Naive thymus-derived CD4-positive, alpha-beta T cell (primary cell): ENCODE results near the gene HEXIM2. TPM values are rescaled to one million over a fixed set of nuclear protein-coding genes. Genes with fewer than 3 reads are reported as not detected.

Experiments
- ATAC-seq: fragments of 150-1000 bp; cut with Tn5 transposase; 2 replicates; pipeline ENCODE4 v1.10.0; 2021; ENCODE audit warnings: mild to moderate bottlenecking, moderate library complexity
- CTCF ChIA-PET: fragments of 350-600 bp; sonication (Branson Sonifier 250); formaldehyde crosslinking; loops from one replicate; lab custom pipeline; 2021; ENCODE audit warnings: antibody characterized with exemption; lab: Charles Lee
- POLR2A ChIA-PET: fragments of 350-600 bp; sonication (Branson Sonifier 250); formaldehyde crosslinking; loops from one replicate; lab custom pipeline; 2021; ENCODE audit warnings: antibody characterized with exemption, inconsistent platforms; lab: Charles Lee
- DNase-seq, 9 donors: peaks; one replicate each; pipeline versions ENCODE4 v3.0.0 to v3.0.0-alpha.2; 2020 to 2022; ENCODE audit warnings: mixed read lengths in 1 of 9
- H3K27ac ChIP-seq: one replicate; pipeline ENCODE4 v1.7.0; 2013; ENCODE audit warnings: mild to moderate bottlenecking, low read depth, low read length, moderate library complexity
- H3K27me3 ChIP-seq, 2 donors: one replicate each; pipeline ENCODE4 v1.7.0; 2013; ENCODE audit warnings: low read length in 2 of 2, mild to moderate bottlenecking in 2 of 2, moderate library complexity in 2 of 2; ENCODE audit not compliant: control insufficient read depth in 2 of 2, insufficient read depth in 2 of 2
- H3K36me3 ChIP-seq, 3 experiments: 1 replicate in 2 of 3; 2 replicates in 1 of 3; pipeline ENCODE4 v1.7.0; 2013; ENCODE audit warnings: low read length in 3 of 3, mild to moderate bottlenecking in 3 of 3, moderate library complexity in 1 of 3; ENCODE audit not compliant: insufficient read depth in 3 of 3, control insufficient read depth in 2 of 3
- H3K4me1 ChIP-seq, 2 donors: one replicate each; pipeline ENCODE4 v1.7.0; 2013; ENCODE audit warnings: low read length in 2 of 2, mild to moderate bottlenecking in 2 of 2, moderate library complexity in 1 of 2; ENCODE audit not compliant: control insufficient read depth in 2 of 2, insufficient read depth in 2 of 2
- H3K4me3 ChIP-seq: 2 replicates; pipeline ENCODE4 v1.7.0; 2013; ENCODE audit warnings: mild to moderate bottlenecking, low read length
- H3K9me3 ChIP-seq, 3 experiments: 1 replicate in 2 of 3; 2 replicates in 1 of 3; pipeline ENCODE4 v1.7.0; 2013; ENCODE audit warnings: low read length in 3 of 3; ENCODE audit not compliant: control insufficient read depth in 2 of 3
- H3K27ac Mint-ChIP-seq, 9 donors: one replicate each; pipeline ENCODE4 v1.8.0; 2020 to 2022; ENCODE audit warnings: mixed read lengths in 9 of 9, mild to moderate bottlenecking in 8 of 9, moderate library complexity in 5 of 9, inconsistent platforms in 2 of 9
- H3K27me3 Mint-ChIP-seq, 5 donors: one replicate each; pipeline ENCODE4 v1.8.0; 2021 to 2022; ENCODE audit warnings: mixed read lengths in 5 of 5, mild to moderate bottlenecking in 1 of 5
- H3K36me3 Mint-ChIP-seq, 5 donors: one replicate each; pipeline ENCODE4 v1.8.0; 2020 to 2022; ENCODE audit warnings: mixed read lengths in 5 of 5, mild to moderate bottlenecking in 3 of 5, inconsistent platforms in 1 of 5
- H3K4me1 Mint-ChIP-seq, 7 donors: one replicate each; pipeline ENCODE4 v1.8.0; 2020 to 2022; ENCODE audit warnings: mixed read lengths in 7 of 7, mild to moderate bottlenecking in 3 of 7, inconsistent platforms in 1 of 7
- H3K4me3 Mint-ChIP-seq, 10 donors: one replicate each; pipeline ENCODE4 v1.8.0; 2020 to 2022; ENCODE audit warnings: mild to moderate bottlenecking in 10 of 10, mixed read lengths in 10 of 10, moderate library complexity in 6 of 10, inconsistent platforms in 2 of 10
- H3K9me3 Mint-ChIP-seq, 11 donors: one replicate each; pipeline ENCODE4 v1.8.0; 2020 to 2022; ENCODE audit warnings: mixed read lengths in 11 of 11, mild to moderate bottlenecking in 4 of 11, inconsistent platforms in 1 of 11, moderate library complexity in 1 of 11
- intact Hi-C, 2 donors: fragments of 100-400 bp; cut with micrococcal nuclease; formaldehyde crosslinking; loops; one replicate each; pipeline ENCODE4 v1.15.1; 2023
- polyA plus RNA-seq, 2 donors: library from polyadenylated mRNA; unstranded; fragments of 300-500 nt; fragmentation: Illumina TruSeq; gene quantifications; one replicate each; pipeline ENCODE4 v1.2.3, GENCODE V29; 2021
- total RNA-seq, 6 experiments: library from RNA in 5 of 6; stranded (reverse) in 5 of 6; gene quantifications; 1 replicate in 5 of 6; 2 replicates in 1 of 6; pipeline ENCODE4 v1.2.3 and lab custom pipeline; 2021 to 2026

Gene HEXIM2
- total and polyA plus RNA-seq, 7 experiments from 2014 or later = 2.2 to 8.2 (median 3.2) TPM

GRCh38 chr17:45189009-45189408, 27.3 kb downstream of the HEXIM2 start:
- ATAC-seq (no peak), DNase-seq (no peak)
- Histone ChIP-seq H3K4me3 (no peak overlapping the region), H3K27ac (no peak overlapping the region), H3K4me1 (no peaks in the 10 kb centered on the region), H3K27me3 (no peaks in the 10 kb centered on the region), H3K9me3 (no peaks in the 10 kb centered on the region), H3K36me3 (no peaks in the 10 kb centered on the region)
- POLR2A ChIA-PET = no interaction called here
- Mint-ChIP-seq H3K9me3 (no peaks in the 10 kb centered on the region), H3K27me3 (no peaks in the 10 kb centered on the region), H3K36me3 (no peaks in the 10 kb centered on the region), H3K27ac (no peak overlapping the region), H3K4me1 (no peaks in the 10 kb centered on the region), H3K4me3 (no peak overlapping the region)
- intact Hi-C loops = no loop called here
- CTCF ChIA-PET = interaction anchor here (0.7 to 1.6 kb wide), 3 partner anchors 8 to 53 kb away, joined by 3 to 9 read pairs (median 3); partner anchors contain the start of gene ACBD4

- no peaks in the 10 kb centered on the region for H3K36me3 ChIP-seq
- H3K4me3 ChIP-seq = no peak overlapping the region
- Mint-ChIP-seq H3K4me1 (no peaks in the 10 kb centered on the region), H3K36me3 (peaks cover 0 to 1% (median 0%) of the 10 kb centered on the region in 5 donors), H3K9me3 (peaks cover 0 to 3% (median 0%) of the 10 kb centered on the region in 11 donors), H3K4me3 (no peak overlapping the region), H3K27ac (peak overlapping the region in 1 of 9 donors; percentile 33), H3K27me3 (no peaks in the 10 kb centered on the region)
- ChIA-PET POLR2A (interaction anchor here (0.6 to 1.2 kb wide), 2 partner anchors 25 to 29 kb away, joined by 3 to 5 read pairs; partner anchors contain the start of gene HEXIM2), CTCF (interaction anchor here (0.5 to 1.3 kb wide), 6 partner anchors 11 to 277 kb away, joined by 3 to 9 read pairs (median 4); partner anchors contain the start of gene ACBD4)
- ATAC-seq (no peak), DNase-seq (no peak)
- H3K9me3 ChIP-seq = no peaks in the 10 kb centered on the region
- no peaks in the 10 kb centered on the region for H3K4me1 ChIP-seq
- no peaks in the 10 kb centered on the region for H3K27me3 ChIP-seq
- intact Hi-C loops = no loop called here
- H3K27ac ChIP-seq = no peak overlapping the region
These were observed 29.0 kb downstream of the HEXIM2 start for GRCh38 chr17:45190503-45191255.

GRCh38 chr17:45195424-45195823, 33.7 kb downstream of the HEXIM2 start:
- ChIA-PET CTCF (interaction anchor here (1.4 to 5.1 kb wide), 2 partner anchors 43 to 60 kb away, joined by 5 to 82 read pairs; partner anchors contain the start of gene ACBD4), POLR2A (interaction anchor here (1.0 to 2.2 kb wide), 4 partner anchors 15 to 46 kb away, joined by 6 to 17 read pairs (median 7); partner anchors contain the start of genes HEXIM1 and HEXIM2)
- Histone ChIP-seq H3K27ac (no peak overlapping the region), H3K27me3 (no peaks in the 10 kb centered on the region), H3K36me3 (no peaks in the 10 kb centered on the region), H3K4me1 (peaks cover 0 to 5% of the 10 kb centered on the region in 2 donors), H3K4me3 (no peak overlapping the region), H3K9me3 (no peaks in the 10 kb centered on the region)
- peaks cover 0 to 1% (median 0%) of the 10 kb centered on the region in 5 donors for H3K36me3 Mint-ChIP-seq
- intact Hi-C loops = loop anchor here in 1 of 2 donors (5.0 kb wide), 1 partner anchor 418 kb away; no protein-coding TSS in a partner anchor
- H3K9me3 Mint-ChIP-seq = peaks cover 0 to 3% (median 0%) of the 10 kb centered on the region in 11 donors
- ATAC-seq (no peak), DNase-seq (no peak)
- H3K4me1 Mint-ChIP-seq = peaks cover 0 to 9% (median 2%) of the 10 kb centered on the region in 7 donors
- H3K27me3 Mint-ChIP-seq = no peaks in the 10 kb centered on the region
- H3K4me3 Mint-ChIP-seq = no peak overlapping the region
- no peak overlapping the region for H3K27ac Mint-ChIP-seq

DNA sequence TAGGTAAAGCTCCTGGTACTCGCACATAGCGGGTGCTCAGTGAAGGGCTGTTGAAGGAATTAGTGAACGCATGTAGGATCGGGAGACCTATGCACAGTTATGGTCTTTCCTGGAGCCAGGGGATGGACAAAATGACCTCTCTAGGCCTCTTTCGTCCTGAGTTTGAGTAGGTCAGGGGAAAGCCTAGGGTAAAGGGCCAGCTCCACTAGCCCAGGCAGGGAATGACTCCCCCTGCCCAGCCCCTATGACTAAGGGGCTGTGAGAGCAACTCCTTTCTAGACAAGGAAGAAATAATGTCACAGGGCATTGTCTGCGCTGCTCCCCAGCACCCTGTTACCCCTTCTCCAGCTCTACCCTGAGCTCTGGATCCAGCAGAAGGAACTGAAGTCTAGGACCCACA, 35.4 kb downstream of the HEXIM2 start:
- no peak overlapping the region for H3K4me3 Mint-ChIP-seq
- Histone ChIP-seq H3K4me1 (peaks cover 0 to 5% of the 10 kb centered on the region in 2 donors), H3K36me3 (no peaks in the 10 kb centered on the region), H3K27ac (no peak overlapping the region), H3K27me3 (no peaks in the 10 kb centered on the region), H3K4me3 (no peak overlapping the region), H3K9me3 (no peaks in the 10 kb centered on the region)
- POLR2A ChIA-PET = interaction anchor here (1.0 to 3.1 kb wide), 9 partner anchors 24 to 66 kb away, joined by 3 to 44 read pairs (median 7); partner anchors contain the start of genes ACBD4, FMNL1, HEXIM1 and HEXIM2
- intact Hi-C loops = loop anchor here (1.0 to 5.0 kb wide), 5 partner anchors 24 to 420 kb away; partner anchors contain the start of genes ACBD4 (in 2 of the 2) and HEXIM1 (in 2 of the 2)
- ATAC-seq = no peak
- no peak for DNase-seq
- CTCF ChIA-PET = interaction anchor here (0.7 to 5.1 kb wide), 19 partner anchors 9 to 423 kb away, joined by 3 to 86 read pairs (median 7); partner anchors contain the start of genes ACBD4, DCAKD, HEXIM1 and HEXIM2
- H3K4me1 Mint-ChIP-seq = peaks cover 0 to 9% (median 3%) of the 10 kb centered on the region in 7 donors
- H3K27ac Mint-ChIP-seq = peak overlapping the region in 3 of 9 donors; percentile 0 to 44 (median 13)
- peaks cover 0 to 1% (median 0%) of the 10 kb centered on the region in 5 donors for H3K36me3 Mint-ChIP-seq
- peaks cover 0 to 3% (median 0%) of the 10 kb centered on the region in 11 donors for H3K9me3 Mint-ChIP-seq
- no peaks in the 10 kb centered on the region for H3K27me3 Mint-ChIP-seq

- H3K36me3 Mint-ChIP-seq = peaks cover 0 to 1% (median 0%) of the 10 kb centered on the region in 5 donors
- H3K9me3 Mint-ChIP-seq = peaks cover 0 to 3% (median 0%) of the 10 kb centered on the region in 11 donors
- peak; percentile 99 for ATAC-seq
These were observed 36.1 kb downstream of the HEXIM2 start for GRCh38 chr17:45197555-45198334.

More at GRCh38 chr17:45197555-45198334, 36.1 kb downstream of the HEXIM2 start:
- H3K4me1 ChIP-seq = peaks cover 0 to 5% of the 10 kb centered on the region in 2 donors
- Mint-ChIP-seq H3K4me1 (peaks cover 0 to 9% (median 3%) of the 10 kb centered on the region in 7 donors), H3K27me3 (no peaks in the 10 kb centered on the region), H3K4me3 (no peak overlapping the region), H3K27ac (no peak overlapping the region)
- no peaks in the 10 kb centered on the region for H3K9me3 ChIP-seq
- no peak overlapping the region for H3K27ac ChIP-seq
- H3K4me3 ChIP-seq = no peak overlapping the region
- ChIA-PET POLR2A (interaction anchor here (1.0 to 3.1 kb wide), 9 partner anchors 24 to 66 kb away, joined by 3 to 44 read pairs (median 7); partner anchors contain the start of genes ACBD4, FMNL1, HEXIM1 and HEXIM2), CTCF (interaction anchor here (0.6 to 5.1 kb wide), 25 partner anchors 9 to 1010 kb away, joined by 3 to 86 read pairs (median 6); partner anchors contain the start of genes ACBD4, DCAKD, HEXIM1 and HEXIM2)
- H3K36me3 ChIP-seq = no peaks in the 10 kb centered on the region
- DNase-seq = peak; percentile 62 to 94 (median 79)
- intact Hi-C loops = loop anchor here (1.0 to 5.0 kb wide), 5 partner anchors 25 to 420 kb away; partner anchors contain the start of genes ACBD4 (in 2 of the 2) and HEXIM1 (in 2 of the 2)
- H3K27me3 ChIP-seq = no peaks in the 10 kb centered on the region
